Measurements from ENCODE around the gene AOX1. TPM values are rescaled to one million over a fixed set of nuclear protein-coding genes. Genes with fewer than 3 reads are reported as not detected.
A peak's percentile ranks its signal among the peaks of the same experiment; 100 is the strongest.

The AOX1 gene
- total RNA-seq, 4 donors from 2014 or later = 22.1 to 41.8 (median 34.0) TPM

GRCh38 chr2:200585340-200585729 lies 479 bp upstream of the AOX1 start:
- no peaks in the 10 kb centered on the region for H3K27me3 ChIP-seq
- H3K9me3 ChIP-seq = no peaks in the 10 kb centered on the region
- ATAC-seq = no peak
- intact Hi-C loops (cut with DNase I; ENCODE audit: low total_unique reads) (no loop called here), in situ Hi-C loops (cut with MboI; ENCODE audit: low sequenced_read_pairs in 4 of 4) (loop anchor here in 1 of 4 donors (10.0 kb wide), 1 partner anchor 119 kb away; no protein-coding TSS in a partner anchor)
- H3K4me3 ChIP-seq = peak overlapping the region; percentile 55 to 68 (median 59)
- no peak for TF ChIP-seq CTCF (IDR thresholded peaks at IDR 0.05 in 4 of 5, conservative IDR thresholded peaks at IDR 0.05 in 1 of 5)
- TF ChIP-seq POLR2A (IDR thresholded peaks at IDR 0.05) = no peak
- peaks cover 0 to 5% of the 10 kb centered on the region in 2 donors for H3K4me1 ChIP-seq
- no peak overlapping the region for H3K27ac ChIP-seq
- H3K36me3 ChIP-seq = no peaks in the 10 kb centered on the region
- no peak for DNase-seq

GRCh38 chr2:200586644-200586975 lies 796 bp downstream of the AOX1 start:
- H3K27me3 ChIP-seq = no peaks in the 10 kb centered on the region
- H3K4me1 ChIP-seq = peaks cover 0 to 5% of the 10 kb centered on the region in 2 donors
- no peaks in the 10 kb centered on the region for H3K9me3 ChIP-seq
- H3K4me3 ChIP-seq = peak overlapping the region; percentile 55 to 68 (median 59)
- TF ChIP-seq CTCF (IDR thresholded peaks at IDR 0.05 in 4 of 5, conservative IDR thresholded peaks at IDR 0.05 in 1 of 5) (no peak), POLR2A (IDR thresholded peaks at IDR 0.05) (no peak)
- ATAC-seq (no peak), DNase-seq (no peak)
- intact Hi-C loops (cut with DNase I; ENCODE audit: low total_unique reads) (no loop called here), in situ Hi-C loops (cut with MboI; ENCODE audit: low sequenced_read_pairs in 4 of 4) (loop anchor here in 1 of 4 donors (10.0 kb wide), 1 partner anchor 118 kb away; no protein-coding TSS in a partner anchor)
- peak overlapping the region; percentile 63 to 78 (median 69) for H3K27ac ChIP-seq
- H3K36me3 ChIP-seq = no peaks in the 10 kb centered on the region

- Histone ChIP-seq H3K36me3 (no peaks in the 10 kb centered on the region), H3K4me1 (peaks cover 0 to 5% of the 10 kb centered on the region in 2 donors), H3K9me3 (no peaks in the 10 kb centered on the region), H3K27me3 (no peaks in the 10 kb centered on the region), H3K4me3 (peak overlapping the region in 3 of 4 donors; percentile 55 to 68 (median 59)), H3K27ac (peak overlapping the region in 3 of 4 donors; percentile 66 to 78 (median 72))
- DNase-seq = no peak
- intact Hi-C loops (cut with DNase I; ENCODE audit: low total_unique reads) (no loop called here), in situ Hi-C loops (cut with MboI; ENCODE audit: low sequenced_read_pairs in 4 of 4) (loop anchor here in 1 of 4 donors (10.0 kb wide), 1 partner anchor 118 kb away; no protein-coding TSS in a partner anchor)
- no peak for ATAC-seq
- TF ChIP-seq POLR2A (IDR thresholded peaks at IDR 0.05) = no peak
- no peak for TF ChIP-seq CTCF (IDR thresholded peaks at IDR 0.05 in 4 of 5, conservative IDR thresholded peaks at IDR 0.05 in 1 of 5)
These were observed 1.3 kb downstream of the AOX1 start for GRCh38 chr2:200587007-200587616.

GRCh38 chr2:200588076-200588678 lies 2.4 kb downstream of the AOX1 start:
- in situ Hi-C loops (cut with MboI; ENCODE audit: low sequenced_read_pairs in 4 of 4) = loop anchor here in 1 of 4 donors (10.0 kb wide), 1 partner anchor 117 kb away; no protein-coding TSS in a partner anchor

More at GRCh38 chr2:200588076-200588678, 2.4 kb downstream of the AOX1 start:
- TF ChIP-seq POLR2A (IDR thresholded peaks at IDR 0.05) (no peak), CTCF (IDR thresholded peaks at IDR 0.05 in 4 of 5, conservative IDR thresholded peaks at IDR 0.05 in 1 of 5) (no peak)
- H3K27me3 ChIP-seq = no peaks in the 10 kb centered on the region
- intact Hi-C loops (cut with DNase I; ENCODE audit: low total_unique reads) = no loop called here
- no peak for DNase-seq
- no peaks in the 10 kb centered on the region for H3K9me3 ChIP-seq
- H3K4me3 ChIP-seq = peak overlapping the region in 2 of 4 donors; percentile 55 to 59
- peak overlapping the region in 1 of 4 donors; percentile 78 for H3K27ac ChIP-seq
- H3K4me1 ChIP-seq = peaks cover 0 to 5% of the 10 kb centered on the region in 2 donors
- no peak for ATAC-seq
- no peaks in the 10 kb centered on the region for H3K36me3 ChIP-seq

Measured in gastrocnemius medialis (tissue), 4 donors.